Renal cortical epithelial cell (primary cell): ENCODE data around the gene CCND2. TPM values are rescaled to one million over a fixed set of nuclear protein-coding genes. Genes with fewer than 3 reads are reported as not detected.
A peak's percentile ranks its signal among the peaks of the same experiment; 100 is the strongest.
"Not testable (repeated sequence)": the region's sequence is repeated elsewhere in the genome, so short reads cannot be mapped to it uniquely, and the experiment has no call there.

ENCODE experiments used
- DNase-seq: peaks from one replicate; pipeline ENCODE4 v3.0.0-alpha.2; 2011; ENCODE audit warnings: low read depth
- total RNA-seq: library from RNA; depleted of rRNA; stranded (reverse); fragments of >200 nt; gene quantifications from 2 replicates; pipeline ENCODE4 v1.2.3, GENCODE V29; 2014

The CCND2 gene
- 45.7 and 91.3 TPM in 2 replicates for total RNA-seq

GRCh38 chr12:4273652-4274395 is at the start of gene CCND2:
Gene CCND2, plus strand, starts transcription at chr12:4273762. Its CDS starts 279 bp downstream, at chr12:4274041.
- DNase-seq = peak; percentile 19

DNA sequence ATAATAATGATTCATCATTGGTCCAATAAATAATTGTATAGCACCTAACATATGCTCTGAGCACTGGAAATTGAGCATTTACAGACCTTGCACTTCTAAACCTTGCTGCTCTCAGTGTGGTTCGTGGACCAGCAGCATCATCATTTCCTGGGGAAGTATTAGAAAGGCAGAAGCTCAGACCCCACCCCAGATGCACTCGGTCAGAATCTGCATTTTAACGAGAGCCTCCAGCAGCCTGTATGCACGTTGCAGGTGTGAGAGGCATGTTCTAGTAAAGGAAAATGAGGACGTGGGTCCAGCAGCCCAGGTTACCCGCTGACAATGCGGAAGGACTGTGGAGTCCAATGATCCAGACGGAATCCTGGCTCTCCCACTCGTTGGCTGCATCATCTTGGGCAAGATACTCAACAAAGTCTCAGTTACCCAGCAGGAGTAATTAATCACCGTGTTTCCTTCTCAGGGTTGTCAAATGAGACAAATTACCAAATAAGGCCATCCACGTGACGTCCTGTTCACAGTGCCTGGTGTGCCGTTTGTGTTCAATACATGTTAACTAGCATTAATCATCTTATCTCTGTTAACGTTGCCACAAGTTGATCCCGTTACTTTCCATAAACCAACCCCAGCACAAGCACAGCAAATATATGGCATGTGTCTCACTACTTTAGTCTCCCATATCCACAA is 49.2 kb upstream of the CCND2 start:
- no peak for DNase-seq

DNA sequence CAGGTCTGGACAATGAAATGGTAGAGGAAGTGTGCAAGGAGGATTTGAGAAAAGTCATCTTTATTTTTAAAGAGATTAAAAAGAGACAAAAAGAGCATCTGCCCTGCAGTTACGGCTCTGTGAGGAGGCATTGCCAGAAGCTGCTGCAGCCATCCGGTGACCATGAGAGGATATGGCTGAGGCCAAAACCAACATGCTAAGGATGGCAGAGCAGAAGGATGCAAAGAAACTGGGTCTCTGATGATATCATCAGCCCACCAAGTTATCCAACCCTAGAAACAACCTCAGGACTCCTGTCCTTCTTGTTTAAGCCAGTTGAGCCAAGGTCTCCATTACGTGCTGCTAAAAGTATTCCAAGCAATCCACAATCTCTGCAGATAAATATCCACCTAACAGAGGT is 48.0 kb upstream of the CCND2 start:
- DNase-seq = no peak

DNA sequence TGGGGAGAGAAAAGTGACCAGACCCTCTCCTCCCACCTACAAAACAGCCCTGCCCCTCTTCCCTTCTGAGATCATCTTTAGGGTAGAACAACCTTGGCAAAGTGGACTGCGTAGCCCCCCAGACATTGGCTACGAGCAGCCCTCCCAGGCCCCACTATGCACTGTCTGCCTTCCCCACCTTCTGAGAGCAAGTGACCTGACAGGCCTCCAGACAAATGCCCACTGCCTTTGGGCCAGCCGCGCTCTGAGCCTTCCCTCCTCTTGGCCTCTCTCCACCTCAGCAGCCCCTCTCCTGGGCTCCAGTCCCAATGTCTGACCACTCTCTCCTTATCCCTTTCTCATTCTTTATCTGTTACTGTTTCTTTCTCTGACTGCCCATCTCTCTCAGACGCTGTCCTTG is 46.5 kb upstream of the CCND2 start:
- DNase-seq = no peak

DNA sequence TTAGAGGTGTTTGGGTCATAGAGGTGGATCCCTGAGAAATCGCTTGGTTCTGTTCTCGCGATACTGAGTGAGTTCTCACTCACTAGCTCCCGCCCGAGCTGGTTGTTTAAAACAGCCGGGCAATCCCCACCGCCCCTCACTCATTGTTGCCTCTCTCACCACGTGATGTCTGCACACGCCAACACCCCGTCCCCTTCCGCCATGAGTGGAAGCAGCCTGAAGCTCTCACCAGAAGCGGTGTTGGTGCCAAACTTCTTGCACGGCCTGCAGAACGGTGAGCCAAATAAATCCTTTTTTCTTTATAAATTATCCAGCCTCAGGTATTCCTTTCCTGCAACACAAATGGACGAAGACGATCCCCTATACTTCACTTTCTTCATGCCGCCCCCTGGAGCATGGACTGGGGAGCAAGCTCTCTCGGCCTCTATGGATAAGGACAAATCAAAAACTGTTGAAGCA is 45.4 kb upstream of the CCND2 start:
- DNase-seq = no peak

GRCh38 chr12:4230526-4230925 is 43.0 kb upstream of the CCND2 start:
- DNase-seq = no peak

DNA sequence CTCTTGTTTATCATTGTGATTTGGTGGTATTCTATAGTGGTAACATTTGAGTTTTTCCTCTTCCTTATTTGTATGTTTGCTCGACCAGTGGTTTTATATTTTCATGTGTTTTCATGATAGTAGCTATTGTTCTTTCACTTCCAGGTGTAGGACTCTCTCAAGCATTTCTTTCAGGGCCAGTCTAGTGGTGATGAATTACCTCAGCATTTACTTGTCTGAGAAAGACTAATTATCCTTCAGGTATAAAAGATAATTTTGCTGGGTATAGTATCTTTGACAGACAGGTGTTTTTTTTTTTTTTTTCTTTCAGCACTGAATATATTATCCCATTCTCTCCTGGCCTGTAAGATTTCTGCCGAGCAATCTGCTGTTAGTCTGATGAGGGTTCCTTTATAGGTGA is 35.0 kb upstream of the CCND2 start:
- DNase-seq = no peak

DNA sequence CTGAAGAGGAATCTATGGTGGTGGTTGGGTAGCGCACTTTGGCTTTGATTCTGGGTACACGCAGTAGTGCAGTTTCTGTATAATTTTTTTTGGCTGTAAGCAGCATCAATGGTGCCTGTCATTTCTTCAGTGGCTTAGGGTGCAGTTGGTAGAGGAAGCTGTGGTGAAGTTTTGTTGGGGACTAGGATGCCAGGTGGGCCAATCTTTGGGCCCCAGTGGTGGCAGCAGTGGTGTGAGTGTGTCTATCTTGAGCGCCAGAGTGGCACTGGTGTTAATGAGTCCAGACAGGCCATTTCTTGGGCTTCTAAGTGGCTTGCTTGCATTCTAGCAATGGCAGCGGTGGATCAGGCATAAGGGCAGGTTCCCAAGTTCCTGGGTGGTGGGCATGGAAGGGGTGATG is 33.8 kb upstream of the CCND2 start:
- no peak for DNase-seq

GRCh38 chr12:4240161-4240783 is 33.3 kb upstream of the CCND2 start:
- DNase-seq = no peak

- no peak for DNase-seq
Observed at GRCh38 chr12:4240981-4241380, 32.6 kb upstream of the CCND2 start.

GRCh38 chr12:4241592-4241991 is 32.0 kb upstream of the CCND2 start:
- no peak for DNase-seq

DNA sequence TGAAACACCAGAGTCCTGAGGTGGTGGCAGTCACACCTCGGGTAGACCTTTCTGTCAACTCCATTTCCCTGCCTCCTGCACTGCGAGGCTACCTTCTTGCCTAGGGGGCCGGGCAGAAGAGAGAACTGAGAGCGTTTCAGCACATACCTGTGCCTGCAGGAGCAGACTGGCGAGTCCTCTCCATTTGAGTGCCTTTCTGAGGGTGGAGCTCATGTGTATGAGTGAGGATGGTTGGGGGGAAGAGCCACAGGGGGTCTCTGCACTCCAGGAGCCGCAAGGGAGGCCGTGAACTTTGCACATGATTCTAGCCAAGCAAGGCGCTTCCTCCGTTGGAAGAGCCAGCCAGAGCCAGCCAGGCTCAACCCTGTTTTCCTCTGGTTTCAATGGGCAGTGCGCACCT is 31.0 kb upstream of the CCND2 start:
- no peak for DNase-seq

GRCh38 chr12:4243091-4243490 is 30.5 kb upstream of the CCND2 start:
- no peak for DNase-seq

DNA sequence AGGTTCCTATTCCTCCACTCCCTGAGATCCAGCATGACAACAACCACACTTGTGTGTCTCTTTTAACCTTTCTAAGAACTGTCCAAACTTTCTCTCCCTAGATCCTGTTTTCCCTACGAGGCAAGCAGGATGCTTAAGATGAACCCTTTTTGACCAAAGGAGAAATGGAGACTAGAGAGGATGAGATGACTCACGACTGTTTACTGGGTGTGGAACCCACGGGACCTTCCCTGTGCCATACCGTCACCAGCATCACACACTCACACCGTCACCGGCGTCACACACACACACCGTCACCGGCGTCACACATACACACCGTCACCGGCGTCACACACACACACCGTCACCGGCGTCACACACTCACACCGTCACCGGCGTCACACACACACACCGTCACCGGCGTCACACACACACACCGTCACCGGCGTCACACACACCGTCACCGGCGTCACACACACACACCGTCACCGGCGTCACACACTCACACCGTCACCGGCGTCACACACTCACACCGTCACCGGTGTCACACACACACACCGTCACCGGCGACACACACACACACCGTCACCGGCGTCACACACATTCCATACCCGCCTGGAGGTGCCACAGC is 30.0 kb upstream of the CCND2 start:
- not testable (repeated sequence) for DNase-seq

DNA sequence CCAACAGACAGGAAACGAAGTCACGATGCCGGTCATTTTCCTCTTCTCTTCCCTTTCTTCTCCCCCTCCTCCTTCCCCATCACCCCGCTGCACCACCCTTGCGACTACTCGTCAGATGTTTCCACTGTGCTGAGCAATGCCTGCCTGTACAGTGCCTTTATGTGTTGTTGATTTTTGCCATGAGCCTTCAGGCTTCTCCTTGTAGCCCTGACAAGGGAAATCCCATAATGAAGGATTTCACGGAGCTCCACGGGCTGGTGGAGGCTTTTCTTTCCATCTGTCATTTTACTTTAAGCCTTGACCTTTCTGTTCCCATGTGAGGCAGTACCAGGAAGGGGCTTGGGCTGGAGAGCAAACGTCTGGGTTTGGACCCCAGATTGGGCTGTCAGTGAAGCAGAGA is 28.7 kb upstream of the CCND2 start:
- no peak for DNase-seq

DNA sequence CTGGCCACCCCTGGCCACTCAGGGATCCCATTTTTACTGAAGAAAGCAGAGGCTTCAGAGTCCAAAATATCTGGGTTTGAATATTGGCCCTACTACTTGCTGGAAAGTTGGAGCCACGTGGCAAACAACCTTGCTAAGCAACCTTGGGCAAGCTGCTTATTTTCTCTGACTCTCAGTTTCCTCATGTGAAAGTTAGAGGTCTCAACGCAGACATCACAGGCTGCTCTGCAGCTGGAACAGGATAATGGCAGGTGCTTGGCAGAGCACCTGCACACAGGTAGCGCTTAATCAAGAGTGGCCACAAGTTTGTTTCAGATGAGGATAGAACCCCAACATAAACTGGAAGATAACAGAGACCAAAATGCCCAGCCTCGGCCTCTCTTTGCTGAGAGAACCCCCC is 28.1 kb upstream of the CCND2 start:
- no peak for DNase-seq

DNA sequence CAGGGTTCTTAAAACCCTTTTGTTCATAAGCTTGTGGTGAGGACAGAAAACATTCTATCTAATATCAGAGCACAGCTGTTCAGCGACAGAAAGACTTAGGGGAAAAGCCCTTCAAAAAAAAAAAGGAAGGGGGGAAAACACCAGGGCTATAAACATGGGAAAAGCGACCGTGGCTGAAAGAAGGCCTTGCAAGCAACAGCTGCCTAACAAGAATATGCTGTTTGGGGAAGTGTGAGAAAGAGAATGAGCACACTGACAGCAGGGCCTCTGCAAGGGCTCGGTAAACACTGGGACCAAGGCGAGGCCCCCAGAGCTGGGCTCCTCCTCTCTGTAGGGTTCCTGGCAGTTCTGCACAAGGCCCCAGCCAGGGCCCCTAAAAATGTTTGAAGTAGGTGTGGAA is 27.4 kb upstream of the CCND2 start:
- no peak for DNase-seq

DNA sequence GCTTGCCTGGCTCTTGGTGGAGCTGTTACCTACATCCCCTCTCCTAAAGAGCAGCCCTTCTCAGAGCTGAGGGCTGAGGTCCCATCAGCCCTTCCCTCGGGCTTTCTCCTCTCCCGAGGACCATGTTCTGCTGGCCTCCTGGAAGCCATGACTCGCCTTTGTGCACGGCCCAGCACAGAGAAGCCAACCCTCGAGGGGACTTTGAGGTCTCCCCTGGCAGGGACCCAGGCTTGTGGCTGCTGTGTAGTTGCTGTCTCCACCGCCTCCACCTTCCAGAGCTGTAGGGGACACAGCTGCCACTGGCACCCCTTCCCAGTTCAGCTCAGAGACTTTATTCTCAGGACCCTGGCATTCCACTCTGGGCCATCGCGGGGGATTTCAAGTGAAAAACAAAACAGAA is 22.9 kb upstream of the CCND2 start:
- DNase-seq = no peak

DNA sequence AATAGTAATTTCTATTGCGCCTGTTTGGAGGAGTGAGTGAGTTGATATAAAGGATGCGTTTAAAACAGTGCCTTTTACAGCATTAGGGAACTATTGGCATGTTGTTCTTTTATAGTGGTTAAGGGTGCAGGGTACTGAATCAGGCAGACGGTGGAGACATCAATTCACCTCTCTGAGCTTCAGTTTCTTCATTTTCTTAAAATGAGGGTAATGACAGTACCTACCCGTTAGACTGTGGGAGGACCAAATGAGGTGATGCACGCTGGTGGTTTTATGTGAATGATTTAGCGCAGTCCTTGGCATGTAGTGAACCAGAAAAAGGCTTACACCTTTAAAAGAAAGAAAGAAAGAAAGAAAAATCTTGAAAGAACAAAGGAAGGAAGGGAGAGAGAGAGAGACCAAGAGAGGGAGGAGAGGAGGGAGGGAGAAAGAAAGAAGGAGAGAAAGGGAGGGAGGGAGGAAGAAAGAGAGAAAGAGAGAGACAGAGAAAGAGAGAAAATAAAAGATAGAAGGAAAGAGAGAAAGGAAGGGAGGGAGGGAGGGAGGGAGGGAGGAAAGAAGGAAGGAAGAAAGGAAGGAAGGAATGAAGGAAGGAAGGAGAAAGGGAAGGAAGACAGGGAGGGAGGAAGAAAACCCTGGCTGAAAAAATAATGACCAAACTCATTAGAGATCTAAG is 22.2 kb upstream of the CCND2 start:
- DNase-seq = no peak

GRCh38 chr12:4251967-4252366 is 21.6 kb upstream of the CCND2 start:
- no peak for DNase-seq

GRCh38 chr12:4252601-4253000 is 21.0 kb upstream of the CCND2 start:
- DNase-seq = no peak
